NCI-H1105 (cell line): ENCODE measurements around the gene C7.
"Not testable (repeated sequence)": the region's sequence is repeated elsewhere in the genome, so short reads cannot be mapped to it uniquely, and the experiment has no call there.

Experiments
- DNase-seq: peaks from one replicate; lab custom pipeline; 2025; lab: John Stamatoyannopoulos, UW

Gene C7

DNA sequence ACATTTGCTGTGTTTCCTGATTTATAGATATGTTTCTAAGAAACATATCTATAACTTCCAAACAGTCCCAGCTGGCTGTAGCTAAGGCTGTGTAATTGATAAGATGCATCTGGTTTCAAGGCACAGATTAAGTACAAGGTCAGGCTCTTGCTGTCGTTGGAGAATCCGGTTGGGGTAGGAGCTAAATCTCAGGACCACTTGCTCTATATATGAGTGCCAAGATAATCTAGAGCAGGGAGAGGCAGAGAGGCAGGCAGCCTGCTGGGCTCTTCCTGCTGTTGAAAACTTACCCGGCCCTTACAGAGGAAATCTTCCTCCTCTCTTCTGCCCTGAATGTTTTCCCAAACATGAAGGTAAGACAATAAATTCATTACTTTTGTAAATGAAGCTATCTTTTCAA is at the start of gene C7:
C7 (plus strand) TSS at position 234 of the 400 bp plus-strand sequence; CDS start at position 348, 114 bp downstream.
- no peak for DNase-seq

DNA sequence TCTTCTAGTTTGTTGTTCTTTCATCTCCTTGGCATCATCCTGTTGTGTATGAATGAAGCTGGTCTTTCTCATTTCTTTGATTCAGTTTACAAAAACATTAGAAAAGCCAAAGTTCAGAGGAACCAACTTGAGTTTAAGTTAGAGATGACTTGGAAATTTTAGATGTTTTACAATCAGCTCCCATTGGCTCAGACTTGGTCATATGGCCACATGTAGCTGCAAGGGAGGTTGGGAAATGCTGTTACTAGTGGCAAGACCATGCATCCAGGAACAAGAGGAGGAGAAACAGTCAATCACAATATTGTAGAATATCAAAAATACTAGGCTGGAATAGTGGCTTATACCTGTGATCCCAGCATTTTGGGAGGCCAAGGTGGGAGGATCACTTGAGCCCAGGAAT is 48.6 kb upstream of the C7 start:
- DNase-seq, result no peak

DNA sequence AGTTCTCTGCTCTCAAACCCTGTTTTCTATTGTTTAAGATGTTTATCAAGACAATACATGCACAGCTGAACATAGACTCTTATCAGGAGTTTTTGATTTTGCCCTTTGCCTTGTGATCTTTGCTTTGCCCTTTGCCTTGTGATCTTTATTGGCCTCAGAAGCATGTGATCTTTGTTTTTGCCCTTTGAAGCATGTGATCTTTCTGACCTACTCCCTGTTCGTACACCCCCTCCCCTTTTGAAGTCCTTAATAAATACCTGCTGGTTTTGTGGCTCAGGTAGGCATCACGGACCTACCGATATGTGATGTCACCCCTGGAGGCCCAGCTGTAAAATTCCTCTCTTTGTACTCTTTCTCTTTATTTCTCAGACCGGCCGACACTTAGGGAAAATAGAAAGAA is 44.3 kb upstream of the C7 start:
- DNase-seq, result not testable (repeated sequence)

DNA sequence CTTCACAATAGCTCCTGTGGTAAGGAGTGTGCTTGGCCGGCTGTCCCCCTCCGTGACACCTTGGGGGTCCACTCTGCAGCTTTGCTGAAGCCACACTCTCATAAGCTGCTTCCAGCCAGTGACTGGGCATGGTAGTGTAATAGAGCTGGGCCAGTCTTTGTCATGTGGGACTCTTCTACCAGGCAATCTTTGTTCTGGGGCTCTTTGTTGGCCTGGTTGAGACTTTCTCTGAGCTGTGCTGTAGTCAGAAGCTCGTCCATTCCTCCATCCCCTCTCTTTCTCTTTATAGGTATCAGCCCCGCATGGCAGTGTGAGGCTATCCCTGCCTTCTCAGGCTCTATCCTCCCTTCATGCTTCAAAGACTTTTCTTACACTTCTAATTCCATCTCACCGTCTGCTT is 42.5 kb upstream of the C7 start:
- DNase-seq, result no peak

DNA sequence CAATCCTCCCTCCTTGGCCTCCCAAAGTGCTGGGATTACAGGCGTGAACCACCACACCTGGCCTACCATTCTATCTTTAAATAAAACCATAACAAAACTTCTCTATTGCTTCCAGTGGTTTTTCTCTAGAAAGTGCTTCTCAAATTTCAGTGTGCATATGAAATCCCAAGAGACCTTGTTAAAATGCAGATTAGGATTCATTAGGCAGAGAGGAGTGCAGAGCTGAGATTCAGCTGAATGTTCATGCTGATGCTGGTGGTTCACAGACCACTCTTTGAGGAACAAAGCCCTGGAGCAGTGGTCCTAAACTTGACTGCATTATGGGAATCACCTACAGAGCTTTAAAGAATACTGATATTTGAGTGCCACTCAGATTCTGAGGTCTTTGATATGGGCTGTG is 39.9 kb upstream of the C7 start:
- DNase-seq, result no peak

DNA sequence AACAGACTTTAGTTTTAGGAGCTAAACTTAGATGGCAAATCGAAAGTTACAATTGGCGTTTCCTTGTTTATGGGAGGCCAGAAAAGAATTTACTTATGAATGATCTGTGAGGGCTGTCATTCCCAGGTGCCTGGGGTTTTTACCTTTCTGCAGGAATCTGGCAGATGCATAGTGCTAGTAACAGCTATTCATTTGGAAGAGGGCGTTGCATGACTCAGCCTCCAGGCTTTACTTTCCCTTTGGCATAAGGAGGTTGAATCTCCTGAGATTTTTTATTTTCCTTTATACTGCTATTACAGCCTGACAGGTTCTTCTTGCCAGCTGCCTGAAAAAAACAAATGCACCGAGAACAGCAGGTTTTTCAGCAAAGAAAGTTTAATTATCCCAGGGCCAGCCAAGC is 38.1 kb upstream of the C7 start:
- DNase-seq, result no peak

DNA sequence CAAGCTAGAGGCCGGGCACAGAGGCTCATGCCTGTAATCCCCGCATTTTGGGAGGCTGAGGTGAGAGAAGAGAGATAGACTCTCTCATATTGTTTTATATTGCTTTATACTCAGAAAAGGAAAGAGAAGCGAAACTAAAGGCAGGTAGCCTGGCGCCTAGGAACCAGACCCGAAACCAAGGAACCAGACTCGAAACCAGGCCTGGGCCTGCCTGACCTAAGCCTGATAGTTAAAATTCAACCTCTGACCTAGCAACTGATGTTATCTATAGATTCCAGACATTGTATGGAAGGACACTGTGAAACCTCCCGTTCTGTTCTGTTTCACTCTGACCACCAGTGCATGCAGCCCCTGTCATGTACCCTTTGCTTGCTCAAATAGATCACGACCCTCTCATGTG is 37.0 kb upstream of the C7 start:
- not testable (repeated sequence) for DNase-seq

DNA sequence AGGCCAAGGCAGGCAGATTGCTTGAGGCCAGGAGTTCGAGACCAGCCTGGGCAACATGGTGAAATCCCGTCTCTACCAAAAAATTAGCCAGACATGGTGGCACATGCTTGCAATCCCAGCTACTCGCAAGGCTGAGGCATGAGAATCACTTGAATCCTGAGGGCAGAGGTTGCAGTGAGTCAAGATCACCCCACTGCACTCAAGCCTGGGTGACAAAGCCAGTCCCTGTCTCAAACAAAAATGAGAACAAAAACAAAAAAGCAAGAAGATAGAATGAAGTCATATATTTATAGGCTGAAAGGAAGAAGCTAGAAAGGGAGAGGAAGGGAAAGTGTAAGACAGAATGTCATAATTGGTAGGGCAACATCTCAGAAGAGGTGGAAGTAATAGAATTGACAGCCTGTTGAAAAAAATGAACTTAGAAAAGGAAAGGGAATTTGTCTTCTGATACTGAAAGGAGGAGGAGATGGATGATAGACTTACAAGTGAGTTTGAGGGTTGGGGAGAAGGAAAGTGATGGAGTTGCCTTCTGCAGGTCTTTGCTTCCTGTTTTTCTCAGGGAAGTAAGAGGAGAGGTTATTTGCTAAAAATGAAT is 35.9 kb upstream of the C7 start:
- no peak for DNase-seq

DNA sequence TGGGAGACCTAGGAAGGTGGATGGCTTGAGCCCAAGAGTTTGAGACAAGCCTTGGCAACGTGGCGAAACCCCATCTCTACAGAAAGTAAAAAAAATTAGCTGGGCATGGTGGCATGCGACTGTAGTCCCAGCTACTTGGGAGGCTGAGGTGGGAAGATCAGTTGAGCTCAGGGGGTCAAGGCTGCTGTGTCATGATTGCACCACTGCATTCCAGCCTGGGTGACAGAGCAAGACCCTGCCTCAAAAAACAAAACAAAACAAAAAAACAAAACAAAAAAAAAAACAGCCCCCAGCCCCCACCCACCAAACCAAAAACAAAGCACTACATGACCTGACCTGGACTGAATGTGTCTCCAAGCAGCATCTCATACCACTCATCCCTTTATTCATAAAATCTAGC is 33.3 kb upstream of the C7 start:
- DNase-seq, result no peak

DNA sequence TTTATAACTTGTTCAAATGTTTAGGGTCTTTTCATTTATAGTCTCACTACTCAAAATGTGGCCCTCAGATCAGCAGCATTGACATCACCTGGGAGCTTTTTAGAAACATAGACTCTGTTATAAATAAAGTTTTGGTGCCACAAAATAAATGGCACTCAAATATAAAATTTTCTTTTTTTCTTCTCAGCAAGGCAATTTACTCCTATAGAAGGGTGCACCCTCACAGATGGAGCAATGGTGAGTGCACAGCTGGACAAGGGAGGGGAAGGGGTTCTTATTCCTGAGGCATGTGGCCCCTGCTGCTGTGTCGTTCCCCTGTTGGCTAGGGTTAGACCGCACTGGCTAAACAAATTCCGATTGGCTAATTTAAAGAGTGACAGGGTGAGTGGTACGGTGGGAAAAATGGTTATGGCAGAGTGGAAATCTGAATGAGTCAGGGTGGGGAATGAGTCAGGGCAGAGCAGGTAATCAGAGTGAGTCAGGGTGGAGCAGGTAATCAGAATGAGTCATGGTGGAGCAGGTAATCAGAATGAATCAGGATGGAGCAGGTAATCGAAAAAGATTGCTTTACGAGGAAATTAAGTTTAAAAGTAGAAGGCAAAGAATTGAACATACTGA is 31.8 kb upstream of the C7 start:
- DNase-seq, result no peak

DNA sequence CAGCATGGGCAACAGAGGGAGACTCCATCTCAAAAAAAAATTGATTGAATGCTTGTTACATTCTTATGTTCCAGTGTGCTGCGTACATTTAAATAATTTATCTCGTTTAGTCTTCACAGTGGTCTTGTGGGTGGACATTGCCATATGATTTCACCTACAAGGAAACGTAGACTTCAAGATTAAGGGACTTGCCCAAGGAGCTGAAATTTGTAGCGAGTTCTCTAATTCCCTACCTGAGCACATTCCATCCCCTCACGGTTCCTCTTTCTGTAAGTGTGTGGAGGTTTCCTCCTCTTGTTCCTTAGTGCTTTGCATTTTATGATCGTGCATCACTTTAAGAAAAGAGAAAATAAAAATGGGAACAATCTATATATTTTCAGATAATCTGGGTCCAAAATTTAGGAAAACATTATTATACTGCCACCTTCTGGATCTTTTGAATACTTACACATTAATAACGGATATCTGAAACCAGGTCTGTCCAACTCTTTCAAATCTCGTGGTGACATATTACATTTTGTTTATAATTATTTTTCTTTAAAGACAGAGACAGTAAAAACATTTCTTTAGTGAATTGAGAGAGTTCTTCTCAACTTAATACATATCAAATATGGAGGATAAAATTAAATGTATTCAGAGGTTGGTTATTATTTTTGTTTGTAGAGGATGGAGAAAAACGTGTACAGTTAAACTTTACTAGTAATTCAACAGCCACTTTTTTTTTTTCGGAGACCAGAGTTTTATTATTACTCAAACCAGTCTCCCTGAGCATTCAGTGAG is 29.9 kb upstream of the C7 start:
- DNase-seq, result peak; percentile 0

DNA sequence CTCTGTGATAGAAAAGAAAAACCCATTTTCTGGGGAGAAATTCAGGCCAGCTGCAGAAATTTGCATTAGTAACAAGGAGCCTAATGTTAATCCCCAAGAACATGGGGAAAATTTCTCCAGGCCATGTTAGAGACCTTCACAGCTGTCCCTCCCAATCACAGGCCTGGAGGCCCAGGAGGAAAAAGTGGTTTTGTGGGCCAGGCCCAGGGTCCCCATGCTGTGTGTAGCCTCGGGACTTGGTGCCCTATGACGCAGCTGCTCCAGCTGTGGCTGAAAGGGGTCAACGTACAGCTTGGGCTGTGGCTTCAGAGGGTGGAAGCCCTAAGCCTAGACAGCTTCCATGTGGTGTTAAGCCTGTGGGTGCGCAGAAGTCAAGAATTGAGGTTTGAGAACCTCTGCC is 27.0 kb upstream of the C7 start:
- DNase-seq, result no peak

DNA sequence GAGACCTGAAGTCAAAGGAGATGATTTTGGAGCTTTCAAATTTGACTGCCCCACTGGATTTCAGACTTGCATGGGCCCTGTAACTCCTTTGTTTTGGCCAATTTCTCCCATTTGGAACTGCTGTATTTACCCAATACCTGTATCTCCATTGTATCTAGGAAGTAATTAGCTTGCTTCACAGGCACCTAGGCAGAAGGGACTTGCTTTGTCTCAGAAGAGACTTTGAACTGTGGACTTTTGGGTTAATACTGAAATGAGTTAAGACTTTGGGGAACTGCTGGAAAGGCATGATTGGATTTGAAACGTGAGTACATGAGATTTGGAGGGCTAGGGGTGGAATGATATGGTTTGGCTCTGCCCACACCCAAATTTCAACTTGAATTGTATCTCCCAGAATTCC is 26.2 kb upstream of the C7 start:
- DNase-seq, result not testable (repeated sequence)

DNA sequence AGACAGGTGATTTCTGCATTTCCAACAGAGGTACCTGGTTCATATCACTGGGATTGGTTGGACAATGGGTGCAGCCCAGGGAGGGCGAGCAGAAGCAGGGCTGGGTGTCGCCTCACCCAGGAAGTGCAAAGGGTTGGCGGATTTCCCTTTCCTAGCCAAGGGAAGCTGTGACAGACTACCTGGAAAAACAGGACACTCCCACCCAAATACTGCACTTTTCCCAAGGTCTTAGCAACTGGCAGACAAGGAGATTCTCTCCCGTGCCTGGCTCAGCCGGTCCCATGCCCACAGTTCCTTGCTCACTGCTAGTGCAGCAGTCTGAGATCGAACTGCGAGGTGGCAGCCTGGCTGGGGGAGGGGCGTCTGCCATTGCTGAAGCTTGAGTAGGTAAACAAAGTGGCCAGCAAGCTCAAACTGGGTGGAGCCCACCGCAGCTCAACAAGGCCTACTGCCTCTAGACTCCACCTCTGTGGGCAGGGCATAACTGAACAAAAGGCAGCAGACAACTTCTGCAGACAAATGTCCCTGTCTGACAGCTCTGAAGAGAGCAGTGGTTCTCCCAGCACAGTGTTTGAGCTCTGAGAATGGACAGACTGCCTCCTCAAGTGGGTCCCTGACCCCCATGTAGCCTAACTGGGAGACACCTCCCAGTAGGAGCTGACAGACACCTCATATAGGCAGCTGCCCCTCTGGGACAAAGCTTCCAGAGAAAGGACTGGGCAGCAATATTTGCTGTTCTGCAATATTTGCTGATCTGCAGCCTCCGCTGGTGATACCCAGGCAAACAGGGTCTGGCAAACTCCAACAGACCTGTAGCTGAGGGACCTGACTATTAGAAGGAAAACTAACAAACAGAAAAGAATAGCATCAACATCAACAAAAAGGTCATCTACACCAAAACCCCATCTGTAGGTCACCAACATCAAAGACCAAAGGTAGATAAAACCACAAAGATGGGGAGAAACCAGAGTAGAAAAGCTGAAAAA is 13.6 kb upstream of the C7 start:
- not testable (repeated sequence) for DNase-seq

DNA sequence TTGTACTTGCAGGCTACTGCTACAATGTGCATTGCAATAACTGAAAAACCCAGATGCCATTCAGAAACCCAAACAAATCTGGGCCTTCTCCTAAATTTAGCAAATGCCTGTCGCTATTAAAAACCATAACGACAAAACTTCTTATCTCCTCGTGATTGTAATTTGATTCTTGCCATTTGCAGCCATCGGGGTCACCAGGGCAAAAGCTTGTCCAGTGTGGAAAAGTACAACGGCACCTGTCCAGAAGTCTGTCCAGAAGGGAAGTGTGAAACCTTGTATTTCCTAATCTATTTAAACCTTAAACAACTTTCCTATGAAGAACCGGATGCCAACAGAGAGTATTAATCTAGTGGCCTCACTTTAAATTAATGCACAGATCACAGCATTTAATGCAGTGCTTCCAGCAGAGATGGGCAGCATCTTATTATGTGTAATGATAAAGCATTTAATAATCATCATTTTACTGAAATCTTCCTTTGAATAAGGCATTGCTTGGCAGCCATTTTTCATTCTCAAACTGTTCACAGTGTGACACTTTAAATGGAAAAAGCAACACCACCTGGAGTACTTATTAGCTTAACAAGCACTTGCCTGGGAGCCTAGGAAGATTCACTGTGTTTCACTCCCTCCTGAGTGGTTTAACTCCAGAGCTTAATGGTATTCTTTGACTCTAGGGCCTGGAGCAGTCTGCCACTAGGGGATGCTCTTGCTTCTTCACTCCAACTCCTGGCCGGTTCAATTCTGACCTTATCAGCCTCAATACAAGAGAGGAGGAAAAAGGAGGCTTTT is 4.9 kb upstream of the C7 start:
- peak; percentile 10 for DNase-seq

DNA sequence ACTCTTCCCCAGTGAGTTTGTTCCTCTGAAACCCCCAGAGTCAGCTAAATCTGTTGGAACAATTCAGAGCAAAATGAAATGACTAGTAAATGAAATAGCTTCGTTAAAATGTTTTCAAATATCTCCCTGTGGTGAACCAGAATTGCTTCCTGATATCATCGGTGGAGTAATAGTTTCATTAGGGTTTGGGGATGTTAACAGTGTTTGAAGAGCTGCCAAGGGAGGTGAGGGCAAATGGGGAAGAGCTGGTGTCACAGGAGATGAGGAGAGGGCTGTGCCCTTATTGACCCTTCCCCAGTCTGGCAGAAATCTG is 4.3 kb upstream of the C7 start:
- DNase-seq, result no peak

DNA sequence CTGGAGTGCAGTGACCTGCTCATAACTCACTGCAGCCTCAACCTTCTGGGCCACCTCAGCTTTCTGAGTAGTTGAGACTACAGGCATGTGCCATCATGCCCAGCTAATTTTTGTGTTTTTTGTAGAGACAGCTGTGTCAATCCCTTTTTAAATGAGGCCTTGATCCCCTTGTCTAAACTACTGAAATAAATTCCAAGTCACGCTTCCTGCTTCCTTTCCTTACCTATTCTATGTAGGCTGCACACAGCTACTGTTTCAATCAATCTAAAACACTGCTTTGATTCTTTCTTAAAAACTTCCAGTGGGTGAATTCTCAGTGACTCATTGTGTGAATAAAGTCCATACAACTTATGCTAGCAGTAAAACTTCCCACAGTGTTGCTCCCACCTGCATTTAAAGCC is 2.9 kb upstream of the C7 start:
- no peak for DNase-seq

DNA sequence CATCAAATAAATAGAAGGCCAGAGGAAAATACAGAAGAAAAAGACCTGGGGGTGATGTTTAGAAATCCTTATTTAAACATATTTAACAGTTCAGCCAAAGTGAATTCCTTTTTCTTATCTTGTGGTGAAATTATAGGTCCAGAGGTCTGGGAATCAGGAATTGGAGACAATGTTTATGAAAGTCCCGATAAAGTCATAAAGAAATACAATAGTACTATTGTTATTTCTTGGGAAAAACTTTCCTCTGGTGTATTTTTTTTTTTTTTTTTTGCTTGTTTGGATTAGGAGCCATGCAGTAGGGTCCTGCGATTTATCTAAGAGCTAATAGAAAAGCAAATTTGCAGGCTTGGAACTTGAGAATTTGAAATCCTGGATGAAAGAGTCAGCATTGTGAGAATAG is 426 bp downstream of the C7 start:
- no peak for DNase-seq

DNA sequence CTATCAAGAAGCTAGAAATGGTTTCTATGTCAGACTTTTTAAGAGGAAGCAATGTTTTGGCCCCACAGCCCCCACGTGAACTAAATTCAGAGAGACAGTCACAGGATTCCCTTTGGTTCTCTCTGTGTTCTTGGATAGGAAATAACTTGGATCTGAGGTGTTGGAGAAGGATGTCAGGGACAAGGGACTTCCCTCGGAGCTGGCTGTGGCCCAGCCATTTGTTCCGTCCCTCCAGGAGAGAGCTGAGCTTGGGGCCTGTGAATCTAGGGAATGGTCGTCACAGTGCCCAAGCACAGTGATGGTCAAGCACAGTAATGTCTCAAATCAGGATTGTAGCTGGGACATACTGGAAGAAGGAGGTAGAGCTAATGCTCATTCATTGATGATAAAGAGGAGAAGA is 2.0 kb downstream of the C7 start:
- DNase-seq, result no peak

DNA sequence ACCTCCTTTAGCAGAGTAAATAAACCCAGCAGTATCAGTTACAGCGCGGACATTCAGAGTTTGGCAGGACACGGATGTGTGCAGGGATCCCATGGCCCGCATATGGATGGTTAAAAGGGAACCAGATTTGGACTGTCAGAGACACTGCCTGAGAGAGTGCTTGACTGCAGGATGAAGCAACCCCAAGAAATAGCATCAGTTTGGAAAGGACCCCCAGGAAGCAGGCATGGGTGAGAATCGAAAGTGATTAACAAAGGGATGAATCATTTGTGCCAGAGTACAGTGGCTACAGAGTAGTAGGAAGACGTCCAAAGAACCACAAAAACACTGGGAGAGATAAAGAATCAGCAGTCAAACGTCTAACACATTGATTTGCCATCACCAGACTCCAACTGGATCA is 5.5 kb downstream of the C7 start:
- DNase-seq, result no peak

DNA sequence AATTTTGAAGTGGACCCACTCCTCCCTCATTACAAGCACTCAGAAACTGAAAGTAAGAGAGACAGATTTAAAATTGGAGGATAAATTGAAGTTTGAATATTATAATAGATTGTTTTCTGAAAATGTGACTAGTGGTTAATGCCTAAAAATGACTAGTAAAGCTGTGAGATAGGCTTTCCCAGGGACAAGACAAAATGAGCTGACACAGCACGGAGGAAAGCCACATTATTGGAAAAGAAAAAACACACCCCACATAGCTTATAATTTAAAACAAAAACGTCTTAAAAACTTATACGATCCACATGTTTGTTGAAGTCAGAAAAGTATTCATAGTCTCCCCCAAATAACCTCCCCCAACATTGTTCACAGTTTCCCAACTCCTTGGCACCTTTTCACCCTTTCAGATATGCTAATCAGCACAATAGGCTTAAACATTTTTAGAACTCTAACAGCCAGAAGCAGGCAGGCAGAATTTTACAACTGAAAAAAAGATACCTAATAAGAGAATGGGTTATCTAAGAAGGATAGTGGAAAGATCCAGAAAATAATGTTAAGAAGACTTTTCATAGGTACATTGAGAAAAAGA is 6.1 kb downstream of the C7 start:
- DNase-seq, result no peak
